HG03025 (cell line): Measurements from ENCODE around the gene CTDP1.

Experiments
- ATAC-seq: cut with Tn5 transposase; IDR thresholded peaks from one replicate; pipeline ENCODE4 v1.9.1; 2021; ENCODE audit warnings: mild to moderate bottlenecking, moderate library complexity; ENCODE audit not compliant: unreplicated experiment, low FRiP score

The CTDP1 gene

DNA sequence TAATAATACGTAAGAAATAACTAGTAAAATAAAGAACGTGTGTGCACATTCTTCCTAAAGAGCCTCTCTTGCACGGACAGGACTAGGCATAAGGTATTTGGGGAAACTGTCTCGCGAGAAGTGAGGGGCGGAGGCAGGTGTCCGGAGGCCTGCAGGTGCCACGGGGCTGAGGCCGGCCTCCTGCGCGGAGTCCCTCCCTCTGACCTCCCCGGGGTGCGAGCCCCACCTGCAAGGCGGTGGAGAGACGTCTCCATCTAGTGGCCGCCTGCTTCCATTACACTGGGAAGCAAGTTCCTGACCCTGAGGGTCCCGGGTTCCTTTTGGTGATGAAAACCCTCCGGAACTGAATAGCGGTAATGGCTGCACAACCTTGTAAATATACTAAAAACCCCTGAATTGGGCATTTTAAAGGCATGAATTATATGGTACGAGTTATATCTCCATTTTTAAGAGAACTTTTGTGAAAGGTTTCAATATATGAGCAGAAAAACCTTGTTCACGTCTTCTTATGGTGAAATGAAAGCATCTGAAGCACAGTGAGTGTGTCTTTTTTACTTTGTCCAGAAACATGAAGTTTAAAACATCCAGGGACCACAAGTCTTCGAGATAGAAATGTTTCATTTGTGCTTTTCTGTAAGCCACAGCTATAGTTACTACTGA, 35.5 kb upstream of the CTDP1 start:
- peak; percentile 79 for ATAC-seq

DNA sequence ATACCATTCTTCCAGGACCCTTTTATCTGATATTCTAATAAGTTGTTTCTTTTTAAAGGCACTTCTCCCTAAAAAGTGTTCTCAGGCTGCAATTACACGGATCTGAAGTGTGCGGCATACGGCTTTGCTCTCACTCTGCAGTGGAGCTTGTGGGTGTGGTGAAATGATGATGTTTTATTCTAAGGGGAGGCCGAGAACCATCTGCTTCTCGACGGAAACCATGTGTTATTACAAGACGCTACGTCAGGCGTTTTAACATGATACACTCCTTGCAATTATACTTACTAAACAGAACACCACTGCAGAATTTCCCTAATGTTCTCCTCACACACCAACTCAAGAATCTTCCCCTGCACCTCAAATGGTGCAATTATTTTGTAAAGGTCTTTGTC, 34.9 kb upstream of the CTDP1 start:
- ATAC-seq = no peak

- ATAC-seq = no peak
Observed at GRCh38 chr18:79645291-79645983, 34.2 kb upstream of the CTDP1 start.

DNA sequence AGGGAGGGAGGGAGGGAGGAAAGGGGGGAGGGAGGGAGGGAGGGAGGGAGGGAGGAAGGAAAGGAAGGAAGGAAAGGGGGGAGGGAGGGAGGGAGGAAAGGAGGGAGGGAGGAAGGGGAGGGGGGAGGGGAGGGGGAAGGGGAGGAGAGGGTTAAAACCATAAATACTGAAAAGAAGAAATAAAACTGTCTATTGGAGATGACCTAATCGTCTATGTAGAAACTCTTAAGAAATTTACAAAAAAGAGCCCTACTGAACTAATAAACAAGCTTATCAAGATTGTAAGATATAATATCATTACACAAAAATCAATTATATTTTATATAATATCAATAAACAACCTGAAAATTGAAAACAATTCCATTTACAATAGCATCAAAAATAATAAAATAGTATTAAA, 32.3 kb upstream of the CTDP1 start:
- no peak for ATAC-seq

GRCh38 chr18:79650959-79651358, 28.6 kb upstream of the CTDP1 start:
- no peak for ATAC-seq

- no peak for ATAC-seq
Observed at GRCh38 chr18:79657342-79657996, 22.1 kb upstream of the CTDP1 start.

GRCh38 chr18:79658366-79658765, 21.2 kb upstream of the CTDP1 start:
- no peak for ATAC-seq

DNA sequence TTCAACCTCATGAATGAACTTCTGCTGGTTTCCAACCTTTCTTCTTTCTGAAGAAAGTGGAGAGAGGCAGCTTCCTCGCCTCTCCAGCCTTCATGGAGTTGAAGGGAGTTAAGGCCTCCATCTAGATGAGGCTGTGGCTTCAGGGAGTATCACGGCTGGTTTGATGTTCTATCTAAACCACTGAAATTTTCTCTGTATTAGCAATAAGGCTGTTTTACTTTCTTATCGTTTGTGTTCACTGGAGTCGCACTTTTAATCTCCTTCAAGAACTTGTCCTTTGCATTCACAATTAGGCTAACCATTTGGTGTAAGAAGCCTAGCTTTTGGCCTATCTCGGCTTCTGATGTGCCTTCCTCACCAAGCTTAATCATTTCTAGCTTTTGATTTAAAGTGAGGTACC, 19.9 kb upstream of the CTDP1 start:
- ATAC-seq = no peak

DNA sequence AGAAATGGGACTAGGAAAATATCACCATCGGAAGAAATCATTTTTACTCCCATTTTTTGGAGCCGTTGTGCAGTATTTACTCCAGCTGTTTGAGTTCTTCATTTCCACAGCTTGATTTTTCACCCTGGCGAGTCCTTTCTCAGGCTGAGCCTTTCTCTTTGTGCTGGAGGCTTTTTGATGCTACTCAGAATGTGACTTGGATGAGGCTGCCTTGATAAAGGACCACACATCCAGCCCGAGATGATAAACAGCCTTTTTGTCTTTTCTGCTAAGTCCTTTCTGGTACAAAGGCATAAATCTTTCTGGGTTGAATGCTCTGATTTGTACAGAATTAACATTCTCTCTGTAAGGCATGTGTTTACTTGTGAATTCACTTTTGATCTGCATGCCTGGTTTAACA, 17.6 kb upstream of the CTDP1 start:
- no peak for ATAC-seq

- no peak for ATAC-seq
Observed at GRCh38 chr18:79662439-79662838, 17.2 kb upstream of the CTDP1 start.

DNA sequence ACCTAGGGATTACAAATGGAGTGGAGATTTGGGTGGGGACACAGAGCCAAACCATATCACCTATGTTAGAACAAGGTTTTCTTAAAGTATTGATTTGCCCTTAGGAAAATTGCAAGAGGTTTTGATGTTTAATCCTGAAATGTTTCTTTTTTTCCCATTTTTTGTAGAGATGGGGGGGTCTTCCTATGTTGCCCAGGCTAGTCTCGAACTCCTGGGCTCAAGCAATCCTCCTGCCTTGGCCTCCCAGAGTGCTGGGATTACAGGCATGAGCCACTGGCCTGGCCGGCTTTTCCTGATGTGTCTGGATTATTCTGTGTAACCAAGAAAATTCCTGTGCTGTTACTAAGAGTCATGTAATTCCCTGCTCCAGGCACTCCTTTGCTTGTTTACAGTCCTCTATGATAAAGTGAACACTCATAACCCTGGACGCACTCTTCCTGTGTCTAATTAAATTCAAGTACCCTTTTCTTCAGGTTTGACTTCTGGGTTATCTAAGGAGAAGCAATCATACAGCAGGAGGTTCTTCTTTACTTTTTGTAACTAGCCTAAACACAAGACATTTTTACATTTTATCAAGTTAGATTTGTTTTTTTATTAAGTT, 15.0 kb upstream of the CTDP1 start:
- ATAC-seq = no peak

DNA sequence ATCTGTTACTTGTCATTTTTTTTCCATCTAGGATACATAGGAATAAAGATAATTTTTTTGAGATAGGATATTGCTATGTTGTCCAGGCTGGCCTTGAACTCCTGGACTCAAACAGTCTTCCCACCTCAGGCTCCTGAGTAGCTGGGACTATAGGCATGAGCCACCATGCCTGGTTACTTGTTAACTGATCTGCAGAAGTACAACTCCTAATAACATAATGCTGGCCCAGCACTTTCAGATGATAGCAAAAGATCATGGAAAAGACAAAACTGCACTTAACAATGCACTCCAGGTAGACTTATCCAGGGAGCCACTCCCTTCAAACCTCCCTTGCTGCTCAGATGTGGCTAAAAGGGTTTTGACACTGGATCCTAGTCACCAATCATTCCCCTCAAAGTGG, 11.4 kb upstream of the CTDP1 start:
- no peak for ATAC-seq

- ATAC-seq = no peak
Observed at GRCh38 chr18:79672490-79673276, 6.9 kb upstream of the CTDP1 start.

- ATAC-seq = no peak
Observed at GRCh38 chr18:79677221-79677620, 2.4 kb upstream of the CTDP1 start.

- no peak for ATAC-seq
Observed at GRCh38 chr18:79677840-79678239, 1.8 kb upstream of the CTDP1 start.

- ATAC-seq = peak; percentile 95
Observed at GRCh38 chr18:79678665-79679551, 695 bp upstream of the CTDP1 start.

- ATAC-seq = peak; percentile 2
Observed at GRCh38 chr18:79680100-79680879, 687 bp downstream of the CTDP1 start.

DNA sequence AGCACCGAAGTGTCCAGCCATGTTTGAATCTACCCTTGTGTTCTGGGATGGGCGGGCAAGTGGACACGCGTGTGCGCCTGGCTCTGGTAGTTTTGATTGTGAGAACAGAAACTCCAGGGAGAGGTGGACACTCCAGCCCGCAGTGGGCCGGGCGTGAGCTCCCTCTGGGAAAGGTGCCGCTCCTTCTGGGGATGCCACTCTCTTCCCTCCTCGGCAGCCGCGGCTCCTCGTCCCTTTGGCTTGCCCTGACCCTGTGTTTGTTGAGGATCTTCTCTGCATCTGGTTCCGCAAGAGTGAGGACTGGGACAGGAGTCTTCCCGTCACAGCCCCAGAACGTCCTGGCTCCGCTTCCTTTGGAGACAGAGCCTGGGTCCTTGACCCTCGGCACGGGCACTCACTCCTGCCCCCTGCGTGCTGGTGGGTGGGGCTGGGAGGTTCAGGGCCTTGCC, 1.3 kb downstream of the CTDP1 start:
- ATAC-seq = no peak
